GM18519 (cell line): ENCODE measurements around the gene NDUFAF7.
"Not testable (repeated sequence)": the region's sequence is repeated elsewhere in the genome, so short reads cannot be mapped to it uniquely, and the experiment has no call there.

ENCODE experiments used
- ATAC-seq: cut with Tn5 transposase; IDR thresholded peaks from one replicate; pipeline ENCODE4 v1.9.1; 2021; ENCODE audit warnings: mild to moderate bottlenecking, moderate library complexity; ENCODE audit not compliant: unreplicated experiment, low FRiP score

The NDUFAF7 gene

DNA sequence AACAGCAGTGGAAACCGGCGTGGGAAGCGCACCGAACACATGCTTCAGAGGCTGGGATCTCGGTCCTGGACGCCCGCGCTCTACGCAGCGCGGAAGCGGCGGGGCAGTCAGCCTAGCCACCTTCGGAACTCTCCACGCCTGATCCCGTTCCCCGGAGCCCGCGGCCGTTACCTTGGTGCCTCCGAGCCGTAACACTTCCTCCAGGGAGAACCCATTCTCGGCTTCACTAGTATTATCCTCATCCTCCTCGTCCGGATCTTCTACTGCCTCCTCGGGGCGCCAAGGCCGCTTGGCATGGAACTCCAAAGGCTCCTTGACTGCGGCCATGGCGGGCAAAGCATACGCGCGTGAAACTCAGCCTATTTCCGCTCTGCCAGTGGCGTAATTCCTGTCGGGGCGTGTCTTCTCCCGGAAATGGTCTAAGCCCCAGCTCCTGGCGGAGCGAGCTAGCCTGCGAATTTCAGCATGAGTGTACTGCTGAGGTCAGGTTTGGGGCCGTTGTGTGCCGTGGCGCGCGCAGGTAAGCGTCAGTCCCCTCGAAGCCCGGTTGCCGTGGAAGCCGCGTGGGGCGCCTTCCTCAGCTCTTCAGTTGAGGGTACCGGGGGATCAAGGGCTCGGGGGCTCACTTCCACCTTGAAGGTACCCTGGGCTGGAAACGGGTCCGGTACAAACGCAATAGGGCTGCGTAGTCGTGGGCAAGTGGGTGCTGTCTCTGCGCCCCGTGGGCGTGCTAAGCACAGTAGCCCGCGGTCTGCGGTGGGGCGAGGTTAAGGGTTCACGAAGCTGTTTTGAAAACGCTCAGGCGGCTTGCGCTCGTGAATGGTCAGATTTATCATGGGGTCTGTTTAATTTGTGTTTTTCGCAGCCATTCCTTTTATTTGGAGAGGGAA is at the start of gene NDUFAF7, which contains the start of gene CEBPZ:
TSS of gene NDUFAF7 (plus strand) at position 418 of the 890 bp plus-strand sequence. CDS start at position 466, 48 bp downstream.
TSS of gene CEBPZ (minus strand) at position 356 of the 890 bp plus-strand sequence. CDS start at position 327, 29 bp downstream.
- peak; percentile 89 for ATAC-seq

DNA sequence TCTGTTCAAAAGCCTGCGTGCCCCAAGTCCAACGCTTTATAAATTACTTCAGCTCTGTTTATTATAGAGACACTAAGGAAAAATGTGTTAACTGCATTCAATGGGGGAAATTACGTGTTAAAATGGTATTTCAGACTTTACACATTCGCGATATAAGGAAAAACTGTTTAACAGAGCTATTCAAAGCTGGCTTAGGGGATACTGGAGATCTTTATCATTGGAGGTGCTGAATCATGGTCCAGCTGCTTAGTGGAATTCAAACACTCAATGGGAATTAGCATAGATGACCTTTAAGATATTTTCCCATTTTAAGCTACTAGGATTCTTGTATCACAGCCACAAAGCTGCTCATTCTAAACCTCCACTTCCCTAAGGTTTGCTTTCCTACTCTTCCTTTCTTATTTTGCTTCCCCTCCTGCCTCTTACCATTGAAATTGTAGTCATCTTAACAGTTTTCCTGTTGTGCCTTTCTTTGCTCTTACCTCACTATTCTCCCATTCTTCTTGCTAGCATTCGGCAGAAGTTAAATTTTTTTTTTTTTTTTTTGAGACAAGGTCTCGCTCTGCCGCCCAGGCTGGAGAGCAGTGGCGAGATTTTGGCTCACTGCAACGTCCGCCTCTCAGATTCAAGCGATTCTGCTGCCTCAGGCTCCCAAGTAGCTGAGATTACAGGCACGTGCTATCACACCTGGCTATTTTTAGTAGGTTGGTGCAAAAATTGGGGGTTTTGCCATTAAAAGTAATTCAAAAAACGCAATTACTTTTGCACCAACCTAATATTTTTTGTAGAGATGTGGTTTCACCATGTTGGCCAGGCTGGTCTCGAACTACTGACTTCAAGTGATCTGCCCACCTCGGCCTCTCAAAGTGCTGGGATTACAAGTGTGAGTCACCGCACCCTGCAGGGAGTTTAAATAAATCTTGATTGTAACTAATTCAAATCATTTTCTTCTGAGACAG is 49.5 kb upstream of the NDUFAF7 start:
- ATAC-seq: no peak

- ATAC-seq: no peak
Measured at GRCh38 chr2:37188570-37188969, 42.9 kb upstream of the NDUFAF7 start, which contains the start of gene SULT6B1. Gene SULT6B1 (minus strand): TSS chr2:37188670. CDS start chr2:37188640, 30 bp downstream.

DNA sequence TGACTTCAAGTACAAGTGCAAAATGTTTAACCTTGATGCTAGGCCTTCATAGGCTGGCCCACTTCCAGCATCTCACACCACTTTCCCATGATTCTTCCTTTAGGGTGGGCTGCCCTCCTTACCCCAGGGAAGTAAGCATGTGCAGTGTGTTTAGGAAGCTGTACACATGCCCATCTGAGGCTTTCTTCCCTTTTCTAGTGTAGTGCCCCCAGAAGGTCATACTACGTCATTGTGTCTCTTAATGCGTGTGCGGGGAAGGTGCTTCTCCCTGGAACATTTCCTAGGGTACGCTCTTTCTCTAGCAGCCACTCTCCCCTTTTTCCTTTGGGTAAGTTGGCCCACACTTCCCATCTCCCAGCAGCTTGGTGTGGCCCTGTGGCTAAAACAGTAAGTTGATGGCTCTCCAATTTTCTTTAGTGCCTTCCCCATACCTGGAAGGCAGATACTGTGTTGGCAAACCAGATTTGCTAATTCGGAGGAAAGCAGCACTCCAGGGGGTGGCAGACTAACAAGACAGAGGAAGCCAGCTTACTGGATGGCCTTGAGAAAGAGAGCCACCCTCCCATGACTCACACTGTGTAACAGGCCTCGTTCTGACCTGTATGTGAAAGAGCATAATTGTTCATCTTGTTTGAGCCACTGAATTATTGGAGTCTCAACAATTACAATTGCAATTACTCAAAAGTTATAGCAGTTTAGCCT is 41.9 kb upstream of the NDUFAF7 start:
- no peak for ATAC-seq

DNA sequence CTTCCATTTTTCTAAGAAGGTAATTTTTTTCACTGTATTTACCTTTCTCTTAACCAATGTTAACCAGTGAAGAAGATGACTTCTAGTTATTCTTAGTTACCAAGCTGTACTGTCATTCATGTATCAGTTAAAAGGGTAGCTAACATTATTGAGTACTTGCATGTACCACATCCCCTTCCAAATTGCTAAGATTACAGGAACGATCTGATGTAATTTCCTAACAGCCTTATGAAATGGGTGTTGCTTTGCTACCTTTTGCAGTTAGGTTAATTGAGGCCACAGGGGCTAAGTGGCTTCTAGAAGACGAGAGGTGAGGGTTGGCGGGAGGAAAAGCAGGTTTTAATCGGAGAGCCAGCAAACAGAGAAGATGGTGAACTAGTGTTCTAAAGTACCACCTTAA is 41.2 kb upstream of the NDUFAF7 start:
- no peak for ATAC-seq

- ATAC-seq: no peak
Measured at GRCh38 chr2:37191253-37191652, 40.2 kb upstream of the NDUFAF7 start.

GRCh38 chr2:37191747-37192146 is 39.7 kb upstream of the NDUFAF7 start:
- no peak for ATAC-seq

GRCh38 chr2:37192551-37192950 is 38.9 kb upstream of the NDUFAF7 start:
- no peak for ATAC-seq

- ATAC-seq: not testable (repeated sequence)
Measured at GRCh38 chr2:37195862-37196319, 35.6 kb upstream of the NDUFAF7 start.

- peak; percentile 58 for ATAC-seq
Measured at GRCh38 chr2:37196320-37197195, 34.9 kb upstream of the NDUFAF7 start, which contains the start of gene CEBPZOS. Gene CEBPZOS (plus strand): TSS chr2:37196496. CDS start chr2:37199705, 3,209 bp downstream.

GRCh38 chr2:37198681-37199065 is 32.8 kb upstream of the NDUFAF7 start:
- ATAC-seq: no peak

- no peak for ATAC-seq
Measured at GRCh38 chr2:37201208-37201607, 30.2 kb upstream of the NDUFAF7 start.

DNA sequence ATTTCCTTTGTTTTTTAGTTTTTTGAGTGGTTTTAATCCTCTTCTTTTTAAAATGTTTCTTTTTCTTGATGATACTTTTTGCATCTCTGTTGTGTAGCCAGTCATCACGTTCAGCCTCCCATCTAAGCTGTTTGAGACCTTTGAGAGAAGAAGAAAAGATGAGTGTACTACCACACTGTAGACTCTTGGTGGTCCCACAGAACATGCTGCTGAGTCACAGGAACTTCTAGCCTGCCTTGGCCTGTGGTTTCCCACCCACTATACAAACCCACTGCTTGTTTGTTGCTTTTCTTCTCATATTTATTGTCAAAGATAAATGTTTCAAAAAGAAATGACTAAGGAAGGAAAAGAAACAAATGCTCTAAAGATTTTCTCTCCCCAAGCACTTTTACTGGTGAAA is 29.7 kb upstream of the NDUFAF7 start:
- ATAC-seq: no peak

GRCh38 chr2:37203708-37204107 is 27.8 kb upstream of the NDUFAF7 start:
- no peak for ATAC-seq

- ATAC-seq: not testable (repeated sequence)
Measured at GRCh38 chr2:37205071-37205661, 26.3 kb upstream of the NDUFAF7 start.

GRCh38 chr2:37205689-37206341 is 25.6 kb upstream of the NDUFAF7 start:
- ATAC-seq: no peak

GRCh38 chr2:37206760-37207159 is 24.7 kb upstream of the NDUFAF7 start:
- not testable (repeated sequence) for ATAC-seq

- no peak for ATAC-seq
Measured at GRCh38 chr2:37211212-37211611, 20.2 kb upstream of the NDUFAF7 start.
